ENCODE measurements around the gene CAMTA1. TPM values are rescaled to one million over a fixed set of nuclear protein-coding genes. Genes with fewer than 3 reads are reported as not detected.

Gene CAMTA1
- total RNA-seq, 2 experiments from 2014 or later = 43.9 to 73.3 TPM

- Histone ChIP-seq H3K9me2 (ENCODE audit: insufficient read depth, low read length) (no peaks in the 10 kb centered on the region), H3K4me2 (ENCODE audit: low read length) (no peak overlapping the region), H3K9me3 (ENCODE audit: low read length) (no peaks in the 10 kb centered on the region), H3K27ac (ENCODE audit: low read depth, low read length, poor library complexity, severe bottlenecking) (no peak overlapping the region), H4K20me1 (ENCODE audit: insufficient read depth, low read length) (no peaks in the 10 kb centered on the region), H2AFZ (ENCODE audit: low read length) (no peak overlapping the region), H3K4me3 (ENCODE audit: low read depth, low read length, poor library complexity, severe bottlenecking) (no peak overlapping the region), H3K79me2 (ENCODE audit: insufficient read depth, low read depth, low read length) (no peaks in the 10 kb centered on the region), H3K4me1 (ENCODE audit: insufficient read depth, low read length, poor library complexity, severe bottlenecking) (no peaks in the 10 kb centered on the region), H3K36me3 (ENCODE audit: insufficient read depth, low read length) (no peaks in the 10 kb centered on the region)
- ChIA-PET CTCF (ENCODE audit: unreplicated experiment) (no interaction called here), POLR2A (no interaction called here)
- DNase-seq (ENCODE audit: low spot score) = no peak
- no peak for TF ChIP-seq EZH2phosphoT487 (IDR thresholded peaks at IDR 0.05; ENCODE audit: borderline replicate concordance, low read depth, low read length)
- TF ChIP-seq, protein P1, sequence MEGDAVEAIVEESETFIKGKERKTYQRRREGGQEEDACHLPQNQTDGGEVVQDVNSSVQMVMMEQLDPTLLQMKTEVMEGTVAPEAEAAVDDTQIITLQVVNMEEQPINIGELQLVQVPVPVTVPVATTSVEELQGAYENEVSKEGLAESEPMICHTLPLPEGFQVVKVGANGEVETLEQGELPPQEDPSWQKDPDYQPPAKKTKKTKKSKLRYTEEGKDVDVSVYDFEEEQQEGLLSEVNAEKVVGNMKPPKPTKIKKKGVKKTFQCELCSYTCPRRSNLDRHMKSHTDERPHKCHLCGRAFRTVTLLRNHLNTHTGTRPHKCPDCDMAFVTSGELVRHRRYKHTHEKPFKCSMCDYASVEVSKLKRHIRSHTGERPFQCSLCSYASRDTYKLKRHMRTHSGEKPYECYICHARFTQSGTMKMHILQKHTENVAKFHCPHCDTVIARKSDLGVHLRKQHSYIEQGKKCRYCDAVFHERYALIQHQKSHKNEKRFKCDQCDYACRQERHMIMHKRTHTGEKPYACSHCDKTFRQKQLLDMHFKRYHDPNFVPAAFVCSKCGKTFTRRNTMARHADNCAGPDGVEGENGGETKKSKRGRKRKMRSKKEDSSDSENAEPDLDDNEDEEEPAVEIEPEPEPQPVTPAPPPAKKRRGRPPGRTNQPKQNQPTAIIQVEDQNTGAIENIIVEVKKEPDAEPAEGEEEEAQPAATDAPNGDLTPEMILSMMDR (conservative IDR thresholded peaks at IDR 0.05; ENCODE audit: low read length) = no peak
- intact Hi-C loops (cut with micrococcal nuclease; ENCODE audit: unreplicated experiment) = no loop called here
- BruUV-seq (replicated peaks) = no TSS peak
Measured at GRCh38 chr1:7449750-7450149, 664.5 kb downstream of the CAMTA1 start.

DNA sequence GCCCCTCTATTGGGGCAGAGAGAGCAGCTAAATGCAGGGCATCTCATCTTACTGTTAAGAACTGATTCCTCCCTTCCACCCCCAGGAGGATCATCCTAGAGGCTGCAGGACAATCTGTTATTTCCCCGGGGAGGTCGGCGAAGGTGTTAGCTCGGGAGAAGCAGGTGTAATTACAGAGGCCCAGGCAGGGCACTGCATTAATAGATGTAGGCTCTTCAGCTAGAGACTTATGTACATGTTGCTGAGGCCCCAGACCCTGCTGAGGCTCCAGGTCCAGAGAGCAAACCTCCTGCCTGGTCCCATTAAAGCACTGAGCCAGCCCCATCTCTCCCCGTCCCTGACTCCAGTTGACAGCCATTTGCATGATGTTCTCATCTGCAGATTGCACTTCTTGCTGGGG lies 665.6 kb downstream of the CAMTA1 start:
- Histone ChIP-seq H3K9me2 (ENCODE audit: insufficient read depth, low read length) (no peaks in the 10 kb centered on the region), H4K20me1 (ENCODE audit: insufficient read depth, low read length) (no peaks in the 10 kb centered on the region), H3K4me3 (ENCODE audit: low read depth, low read length, poor library complexity, severe bottlenecking) (no peak overlapping the region), H3K4me2 (ENCODE audit: low read length) (no peak overlapping the region), H3K9me3 (ENCODE audit: low read length) (no peaks in the 10 kb centered on the region), H3K4me1 (ENCODE audit: insufficient read depth, low read length, poor library complexity, severe bottlenecking) (no peaks in the 10 kb centered on the region), H2AFZ (ENCODE audit: low read length) (no peak overlapping the region), H3K79me2 (ENCODE audit: insufficient read depth, low read depth, low read length) (no peaks in the 10 kb centered on the region), H3K36me3 (ENCODE audit: insufficient read depth, low read length) (no peaks in the 10 kb centered on the region), H3K27ac (ENCODE audit: low read depth, low read length, poor library complexity, severe bottlenecking) (no peak overlapping the region)
- ChIA-PET POLR2A (no interaction called here), CTCF (ENCODE audit: unreplicated experiment) (no interaction called here)
- BruUV-seq (replicated peaks) = no TSS peak
- no peak for DNase-seq (ENCODE audit: low spot score)
- TF ChIP-seq, protein P1 (conservative IDR thresholded peaks at IDR 0.05; ENCODE audit: low read length) = no peak
- TF ChIP-seq EZH2phosphoT487 (IDR thresholded peaks at IDR 0.05; ENCODE audit: borderline replicate concordance, low read depth, low read length) = no peak
- intact Hi-C loops (cut with micrococcal nuclease; ENCODE audit: unreplicated experiment) = no loop called here

DNA sequence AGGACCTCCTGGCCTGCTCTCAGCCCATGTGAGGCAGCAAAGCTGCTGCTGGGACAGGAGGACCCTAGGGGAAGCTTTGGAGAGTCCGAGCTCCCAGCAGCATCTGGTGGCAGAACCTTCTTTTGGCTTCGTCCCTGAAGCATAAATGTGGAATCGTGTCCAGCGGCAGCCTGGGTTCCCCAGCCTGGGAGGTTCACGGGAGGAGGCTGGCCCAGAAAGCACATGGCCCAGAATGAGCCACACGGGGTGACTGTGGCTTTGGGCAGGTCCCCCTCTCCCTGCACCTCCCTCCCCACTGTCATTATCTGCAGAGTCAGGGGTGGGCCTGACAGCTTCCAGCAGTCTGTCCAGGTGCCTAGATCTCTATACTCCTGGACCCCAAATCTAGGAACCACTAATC lies 667.8 kb downstream of the CAMTA1 start:
- intact Hi-C loops (cut with micrococcal nuclease; ENCODE audit: unreplicated experiment) = no loop called here

More for the DNA sequence above, 667.8 kb downstream of the CAMTA1 start:
- no peak overlapping the region for H3K27ac ChIP-seq (ENCODE audit: low read depth, low read length, poor library complexity, severe bottlenecking)
- ChIA-PET POLR2A (no interaction called here), CTCF (ENCODE audit: unreplicated experiment) (no interaction called here)
- no peaks in the 10 kb centered on the region for H3K79me2 ChIP-seq (ENCODE audit: insufficient read depth, low read depth, low read length)
- no peak for TF ChIP-seq EZH2phosphoT487 (IDR thresholded peaks at IDR 0.05; ENCODE audit: borderline replicate concordance, low read depth, low read length)
- TF ChIP-seq, protein P1 (conservative IDR thresholded peaks at IDR 0.05; ENCODE audit: low read length) = no peak
- no peaks in the 10 kb centered on the region for H3K4me1 ChIP-seq (ENCODE audit: insufficient read depth, low read length, poor library complexity, severe bottlenecking)
- DNase-seq (ENCODE audit: low spot score) = no peak
- H3K4me3 ChIP-seq (ENCODE audit: low read depth, low read length, poor library complexity, severe bottlenecking) = no peak overlapping the region
- no TSS peak for BruUV-seq (replicated peaks)
- no peaks in the 10 kb centered on the region for H3K9me2 ChIP-seq (ENCODE audit: insufficient read depth, low read length)
- H2AFZ ChIP-seq (ENCODE audit: low read length) = no peak overlapping the region
- H3K9me3 ChIP-seq (ENCODE audit: low read length) = no peaks in the 10 kb centered on the region
- no peaks in the 10 kb centered on the region for H4K20me1 ChIP-seq (ENCODE audit: insufficient read depth, low read length)
- no peak overlapping the region for H3K4me2 ChIP-seq (ENCODE audit: low read length)
- no peaks in the 10 kb centered on the region for H3K36me3 ChIP-seq (ENCODE audit: insufficient read depth, low read length)
